ENCODE data around the gene MAP2K7. TPM values are rescaled to one million over a fixed set of nuclear protein-coding genes. Genes with fewer than 3 reads are reported as not detected.

The MAP2K7 gene
- total and polyA plus RNA-seq, 2 donors (not counting 1 experiment from before 2014, with no cell fraction given), result 7.8 to 10.4 TPM

GRCh38 chr19:7883796-7884570 is 19.7 kb upstream of the MAP2K7 start:
- Histone ChIP-seq H3K27me3 (ENCODE audit: control insufficient read depth, insufficient read depth, low read length) (no peaks in the 10 kb centered on the region), H3K4me1 (ENCODE audit: control insufficient read depth, extremely low read depth, insufficient read depth, low read length) (no peaks in the 10 kb centered on the region), H3K9ac (ENCODE audit: insufficient read depth, low read length) (no peak overlapping the region), H2AFZ (ENCODE audit: low read length) (no peak overlapping the region), H3K9me3 (ENCODE audit: control insufficient read depth, insufficient read depth, low read depth, low read length) (no peaks in the 10 kb centered on the region), H3K36me3 (ENCODE audit: control insufficient read depth, insufficient read depth, low read length) (no peaks in the 10 kb centered on the region), H3K27ac (ENCODE audit: insufficient read depth, low read length) (no peak overlapping the region), H3K4me3 (replicated peaks in 1 of 4; ENCODE audit: control extremely low read depth in 1 of 4, insufficient read depth in 1 of 4, low read depth in 3 of 4, low read length in 4 of 4) (no peak overlapping the region), H3K79me2 (ENCODE audit: control insufficient read depth, insufficient read depth, low read length) (no peaks in the 10 kb centered on the region), H4K20me1 (ENCODE audit: control insufficient read depth, extremely low read depth, insufficient read depth, low read length) (no peaks in the 10 kb centered on the region), H3K4me2 (ENCODE audit: extremely low read depth, insufficient read depth, low read length) (no peak overlapping the region)
- peak in 1 of 2 donors; percentile 23 for DNase-seq (ENCODE audit: low read depth in 2 of 2)
- TF ChIP-seq EZH2 (IDR thresholded peaks at IDR 0.05; ENCODE audit: low read length, missing control alignments), result no peak
- TF ChIP-seq CTCF (conservative IDR thresholded peaks at IDR 0.05 in 1 of 2, IDR thresholded peaks at IDR 0.05 in 1 of 2; ENCODE audit: low read depth in 1 of 2, low read length in 2 of 2), result no peak

- Histone ChIP-seq H4K20me1 (ENCODE audit: control insufficient read depth, extremely low read depth, insufficient read depth, low read length) (no peaks in the 10 kb centered on the region), H3K9me3 (ENCODE audit: control insufficient read depth, insufficient read depth, low read depth, low read length) (no peaks in the 10 kb centered on the region), H3K79me2 (ENCODE audit: control insufficient read depth, insufficient read depth, low read length) (no peaks in the 10 kb centered on the region), H3K36me3 (ENCODE audit: control insufficient read depth, insufficient read depth, low read length) (no peaks in the 10 kb centered on the region), H3K27me3 (ENCODE audit: control insufficient read depth, insufficient read depth, low read length) (no peaks in the 10 kb centered on the region), H2AFZ (ENCODE audit: low read length) (no peak overlapping the region), H3K9ac (ENCODE audit: insufficient read depth, low read length) (no peak overlapping the region), H3K4me3 (replicated peaks in 1 of 4; ENCODE audit: control extremely low read depth in 1 of 4, insufficient read depth in 1 of 4, low read depth in 3 of 4, low read length in 4 of 4) (no peak overlapping the region), H3K4me2 (ENCODE audit: extremely low read depth, insufficient read depth, low read length) (no peak overlapping the region), H3K4me1 (ENCODE audit: control insufficient read depth, extremely low read depth, insufficient read depth, low read length) (no peaks in the 10 kb centered on the region), H3K27ac (ENCODE audit: insufficient read depth, low read length) (no peak overlapping the region)
- no peak for DNase-seq (ENCODE audit: low read depth in 2 of 2)
- TF ChIP-seq EZH2 (IDR thresholded peaks at IDR 0.05; ENCODE audit: low read length, missing control alignments) (no peak), CTCF (conservative IDR thresholded peaks at IDR 0.05 in 1 of 2, IDR thresholded peaks at IDR 0.05 in 1 of 2; ENCODE audit: low read depth in 1 of 2, low read length in 2 of 2) (no peak)
Measured at GRCh38 chr19:7885818-7886217, 17.9 kb upstream of the MAP2K7 start.

GRCh38 chr19:7887408-7888144 is 16.1 kb upstream of the MAP2K7 start:
- peak overlapping the region; percentile 87 for H3K4me2 ChIP-seq (ENCODE audit: extremely low read depth, insufficient read depth, low read length)
- no peaks in the 10 kb centered on the region for H3K9me3 ChIP-seq (ENCODE audit: control insufficient read depth, insufficient read depth, low read depth, low read length)
- H3K79me2 ChIP-seq (ENCODE audit: control insufficient read depth, insufficient read depth, low read length), result no peaks in the 10 kb centered on the region
- H4K20me1 ChIP-seq (ENCODE audit: control insufficient read depth, extremely low read depth, insufficient read depth, low read length), result no peaks in the 10 kb centered on the region
- H3K4me3 ChIP-seq (replicated peaks in 1 of 4; ENCODE audit: control extremely low read depth in 1 of 4, insufficient read depth in 1 of 4, low read depth in 3 of 4, low read length in 4 of 4), result no peak overlapping the region
- no peak overlapping the region for H2AFZ ChIP-seq (ENCODE audit: low read length)
- no peak overlapping the region for H3K9ac ChIP-seq (ENCODE audit: insufficient read depth, low read length)
- no peak for DNase-seq (ENCODE audit: low read depth in 2 of 2)
- no peaks in the 10 kb centered on the region for H3K4me1 ChIP-seq (ENCODE audit: control insufficient read depth, extremely low read depth, insufficient read depth, low read length)
- H3K36me3 ChIP-seq (ENCODE audit: control insufficient read depth, insufficient read depth, low read length), result no peaks in the 10 kb centered on the region
- no peaks in the 10 kb centered on the region for H3K27me3 ChIP-seq (ENCODE audit: control insufficient read depth, insufficient read depth, low read length)
- no peak overlapping the region for H3K27ac ChIP-seq (ENCODE audit: insufficient read depth, low read length)
- TF ChIP-seq CTCF (conservative IDR thresholded peaks at IDR 0.05 in 1 of 2, IDR thresholded peaks at IDR 0.05 in 1 of 2; ENCODE audit: low read depth in 1 of 2, low read length in 2 of 2) (no peak), EZH2 (IDR thresholded peaks at IDR 0.05; ENCODE audit: low read length, missing control alignments) (no peak)

Data from fibroblast of lung (primary cell).